HS-27A (cell line): Measurements from ENCODE around the gene EHMT1.

Experiments
- DNase-seq: peaks from one replicate; pipeline ENCODE4 v3.0.0-alpha.2; 2012; ENCODE audit warnings: low read depth, missing footprints

EHMT1 gene

GRCh38 chr9:137647096-137647714 is 28.4 kb downstream of the EHMT1 start:
- DNase-seq: no peak

GRCh38 chr9:137648396-137648795 is 29.6 kb downstream of the EHMT1 start:
- no peak for DNase-seq

- no peak for DNase-seq
Measured at GRCh38 chr9:137649553-137649952, 30.7 kb downstream of the EHMT1 start.

GRCh38 chr9:137650259-137650658 is 31.5 kb downstream of the EHMT1 start:
- no peak for DNase-seq

- no peak for DNase-seq
Measured at GRCh38 chr9:137650779-137651178, 32.0 kb downstream of the EHMT1 start.

- no peak for DNase-seq
Measured at GRCh38 chr9:137656416-137656815, 37.6 kb downstream of the EHMT1 start.

GRCh38 chr9:137657606-137658005 is 38.8 kb downstream of the EHMT1 start:
- no peak for DNase-seq

- DNase-seq: no peak
Measured at GRCh38 chr9:137658781-137659180, 40.0 kb downstream of the EHMT1 start.

- no peak for DNase-seq
Measured at GRCh38 chr9:137660144-137660543, 41.3 kb downstream of the EHMT1 start.

- DNase-seq: no peak
Measured at GRCh38 chr9:137663584-137663983, 44.8 kb downstream of the EHMT1 start.

GRCh38 chr9:137664676-137665075 is 45.9 kb downstream of the EHMT1 start:
- no peak for DNase-seq

GRCh38 chr9:137665226-137665625 is 46.4 kb downstream of the EHMT1 start:
- DNase-seq: no peak

- no peak for DNase-seq
Measured at GRCh38 chr9:137665697-137666512, 47.1 kb downstream of the EHMT1 start.

GRCh38 chr9:137666513-137666822 is 47.7 kb downstream of the EHMT1 start:
- no peak for DNase-seq

GRCh38 chr9:137666955-137667670 is 48.3 kb downstream of the EHMT1 start:
- DNase-seq: no peak

GRCh38 chr9:137668203-137668602 is 49.4 kb downstream of the EHMT1 start:
- DNase-seq: no peak

GRCh38 chr9:137669261-137669672 is 50.5 kb downstream of the EHMT1 start:
- no peak for DNase-seq

GRCh38 chr9:137670391-137671195 is 51.8 kb downstream of the EHMT1 start:
- no peak for DNase-seq

- DNase-seq: no peak
Measured at GRCh38 chr9:137671196-137671538, 52.4 kb downstream of the EHMT1 start.

GRCh38 chr9:137671721-137672120 is 52.9 kb downstream of the EHMT1 start:
- no peak for DNase-seq

- DNase-seq: no peak
Measured at GRCh38 chr9:137672907-137673791, 54.3 kb downstream of the EHMT1 start.
